Progenitor cell of endocrine pancreas (in vitro differentiated cells): Measurements from ENCODE around the gene CNKSR2. TPM values are rescaled to one million over a fixed set of nuclear protein-coding genes. Genes with fewer than 3 reads are reported as not detected.
A peak's percentile ranks its signal among the peaks of the same experiment; 100 is the strongest.

Experiments
- DNase-seq: peaks from one replicate; pipeline ENCODE4 v3.0.0; 2021; ENCODE audit warnings: low spot score; ENCODE audit not compliant: unreplicated experiment
- H3K27ac Mint-ChIP-seq: 2 replicates; pipeline ENCODE4 v1.8.0; 2021; ENCODE audit warnings: mild to moderate bottlenecking, moderate library complexity, mixed read lengths
- H3K27me3 Mint-ChIP-seq: 2 replicates; pipeline ENCODE4 v1.8.0; 2021; ENCODE audit warnings: mixed read lengths
- H3K36me3 Mint-ChIP-seq: 2 replicates; pipeline ENCODE4 v1.8.0; 2022; ENCODE audit warnings: mixed read lengths; ENCODE audit not compliant: insufficient read depth
- H3K4me1 Mint-ChIP-seq: 2 replicates; pipeline ENCODE4 v1.8.0; 2021; ENCODE audit warnings: low read depth, mixed read lengths
- H3K4me3 Mint-ChIP-seq: 2 replicates; pipeline ENCODE4 v1.8.0; 2021; ENCODE audit warnings: low read depth, mild to moderate bottlenecking, moderate library complexity, mixed read lengths
- H3K9me3 Mint-ChIP-seq: 2 replicates; pipeline ENCODE4 v1.8.0; 2021; ENCODE audit warnings: low read depth, mixed read lengths
- CTCF ChIP-seq: fragments of 200-600 bp; sonication (generic); IDR thresholded peaks from one replicate; pipeline ENCODE4 v1.5.0; 2021; ENCODE audit warnings: antibody characterized with exemption, mild to moderate bottlenecking; ENCODE audit not compliant: unreplicated experiment
- total RNA-seq: library from RNA; stranded (reverse); gene quantifications from 2 replicates; pipeline ENCODE4 v1.2.1, GENCODE V29; 2021

The CNKSR2 gene
- total RNA-seq, 1 donor from 2014 or later: 28.0 TPM

- H3K27ac Mint-ChIP-seq: no peak overlapping the region
- no peaks in the 10 kb centered on the region for H3K27me3 Mint-ChIP-seq
- no peak for DNase-seq
- no peaks in the 10 kb centered on the region for H3K9me3 Mint-ChIP-seq
- no peak overlapping the region for H3K4me3 Mint-ChIP-seq
- TF ChIP-seq CTCF: no peak
- no peaks in the 10 kb centered on the region for H3K36me3 Mint-ChIP-seq
- H3K4me1 Mint-ChIP-seq: peaks cover 1% of the 10 kb centered on the region
These were observed 264.1 kb downstream of the CNKSR2 start for GRCh38 chrX:21638311-21638710.

- Mint-ChIP-seq H3K27ac (no peak overlapping the region), H3K27me3 (no peaks in the 10 kb centered on the region), H3K4me1 (peaks cover 1% of the 10 kb centered on the region), H3K9me3 (no peaks in the 10 kb centered on the region), H3K36me3 (no peaks in the 10 kb centered on the region), H3K4me3 (no peak overlapping the region)
- DNase-seq: no peak
- TF ChIP-seq CTCF: no peak
These were observed 265.6 kb downstream of the CNKSR2 start for GRCh38 chrX:21639775-21640174.

GRCh38 chrX:21645431-21645830, 271.2 kb downstream of the CNKSR2 start:
- Mint-ChIP-seq H3K27ac (no peak overlapping the region), H3K4me3 (no peak overlapping the region), H3K27me3 (no peaks in the 10 kb centered on the region), H3K9me3 (no peaks in the 10 kb centered on the region), H3K36me3 (peaks cover 7% of the 10 kb centered on the region), H3K4me1 (peaks cover 3% of the 10 kb centered on the region)
- DNase-seq: no peak
- no peak for TF ChIP-seq CTCF

GRCh38 chrX:21645886-21646285, 271.7 kb downstream of the CNKSR2 start:
- no peaks in the 10 kb centered on the region for H3K9me3 Mint-ChIP-seq
- H3K27ac Mint-ChIP-seq: no peak overlapping the region
- H3K36me3 Mint-ChIP-seq: peaks cover 7% of the 10 kb centered on the region
- no peak for DNase-seq
- no peak for TF ChIP-seq CTCF
- peaks cover 3% of the 10 kb centered on the region for H3K4me1 Mint-ChIP-seq
- H3K4me3 Mint-ChIP-seq: no peak overlapping the region
- no peaks in the 10 kb centered on the region for H3K27me3 Mint-ChIP-seq

GRCh38 chrX:21655901-21656586, 281.8 kb downstream of the CNKSR2 start:
- Mint-ChIP-seq H3K4me1 (no peaks in the 10 kb centered on the region), H3K4me3 (no peak overlapping the region), H3K27me3 (no peaks in the 10 kb centered on the region), H3K9me3 (peaks cover 3% of the 10 kb centered on the region), H3K36me3 (peaks cover 14% of the 10 kb centered on the region), H3K27ac (peak overlapping the region; percentile 27)
- TF ChIP-seq CTCF: no peak
- DNase-seq: no peak
